Activated CD4-positive, alpha-beta T cell treated with anti-CD3 and anti-CD28 coated beads, Interleukin-2, amount 50 U/mL, for 4 hours (primary cell): ENCODE results near the gene LGI2.
A peak's percentile ranks its signal among the peaks of the same experiment; 100 is the strongest.

Source experiments
- DNase-seq, 2 experiments: peaks; one replicate each; pipeline ENCODE4 v3.0.0-alpha.2; 2020

Gene LGI2

GRCh38 chr4:24991015-24991414 is 39.7 kb downstream of the LGI2 start:
- DNase-seq = no peak

DNA sequence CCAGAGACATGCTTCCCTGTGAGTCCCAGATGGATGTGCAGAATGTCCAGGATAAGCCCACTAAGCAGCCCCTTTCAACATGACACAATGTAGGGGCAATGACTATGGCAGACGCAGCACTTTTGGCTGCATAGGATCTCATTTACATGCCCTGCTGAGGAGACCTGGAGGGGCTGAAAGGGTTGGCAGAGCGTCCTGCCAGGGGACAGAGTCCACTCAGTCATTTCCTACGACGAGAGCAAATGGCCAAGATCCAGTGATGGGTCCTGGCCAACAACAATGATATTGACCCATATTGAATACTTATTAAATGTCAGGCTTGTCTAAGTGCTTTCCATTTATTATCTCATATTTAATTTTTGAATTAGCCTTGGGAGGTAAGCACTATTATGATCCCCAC is 41.4 kb downstream of the LGI2 start:
- no peak for DNase-seq

- DNase-seq = no peak
These were observed 42.0 kb downstream of the LGI2 start for GRCh38 chr4:24988776-24989175.

GRCh38 chr4:24984602-24985532 is 45.9 kb downstream of the LGI2 start:
- no peak for DNase-seq

- no peak for DNase-seq
These were observed 50.0 kb downstream of the LGI2 start for GRCh38 chr4:24980740-24981139.

DNA sequence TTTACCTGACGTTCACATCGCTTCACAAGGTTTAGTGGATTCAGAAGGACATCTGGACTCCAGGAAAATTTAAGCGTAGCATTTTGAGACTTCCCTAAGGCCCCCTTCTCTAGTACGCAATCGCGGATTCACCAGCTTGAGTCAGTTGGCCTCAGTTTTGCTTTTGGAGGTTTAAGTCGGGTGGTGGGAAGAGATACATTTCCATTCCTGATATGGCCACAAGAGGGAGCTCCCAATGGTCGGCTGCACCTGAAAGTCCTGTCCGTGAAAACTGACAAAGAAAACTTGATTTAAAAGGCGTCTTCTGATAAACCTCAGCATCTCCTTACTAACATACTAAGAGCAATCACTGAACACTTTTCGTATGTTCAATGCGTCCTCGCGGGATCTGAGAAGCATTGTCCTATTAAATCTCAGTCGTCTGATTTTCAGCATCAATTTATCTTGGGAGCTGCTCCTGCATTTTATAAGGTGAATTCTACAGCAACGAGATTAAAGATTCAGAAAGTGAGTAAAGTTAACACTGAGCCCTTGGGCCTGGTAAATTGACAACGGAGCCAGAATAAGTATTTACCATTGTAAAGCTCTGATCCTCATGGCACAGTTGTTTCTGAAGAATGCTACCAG is 50.6 kb downstream of the LGI2 start:
- peak; percentile 22 to 32 for DNase-seq

GRCh38 chr4:24979554-24979953 is 51.2 kb downstream of the LGI2 start:
- DNase-seq = no peak

- no peak for DNase-seq
These were observed 52.3 kb downstream of the LGI2 start for GRCh38 chr4:24978291-24979075.

DNA sequence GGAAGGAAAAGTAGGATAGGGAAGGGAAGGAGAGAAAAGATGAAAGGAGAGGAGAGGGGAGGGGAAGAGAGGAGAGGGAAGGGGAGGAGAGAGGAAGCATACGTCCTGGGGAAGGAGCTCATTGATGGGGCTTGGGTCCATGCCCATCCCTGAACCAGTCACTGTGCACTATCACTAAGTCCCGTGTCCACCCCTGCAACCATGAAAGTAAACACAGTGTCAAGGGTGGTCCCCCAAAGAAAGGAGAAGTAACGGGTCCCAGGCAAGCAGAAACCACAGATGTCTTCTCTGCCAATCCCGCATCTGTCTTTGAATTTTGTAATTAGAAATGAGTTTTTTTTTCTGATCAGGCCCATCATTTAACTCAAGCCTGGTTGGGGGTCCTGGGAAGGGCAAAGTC is 55.2 kb downstream of the LGI2 start:
- no peak for DNase-seq

DNA sequence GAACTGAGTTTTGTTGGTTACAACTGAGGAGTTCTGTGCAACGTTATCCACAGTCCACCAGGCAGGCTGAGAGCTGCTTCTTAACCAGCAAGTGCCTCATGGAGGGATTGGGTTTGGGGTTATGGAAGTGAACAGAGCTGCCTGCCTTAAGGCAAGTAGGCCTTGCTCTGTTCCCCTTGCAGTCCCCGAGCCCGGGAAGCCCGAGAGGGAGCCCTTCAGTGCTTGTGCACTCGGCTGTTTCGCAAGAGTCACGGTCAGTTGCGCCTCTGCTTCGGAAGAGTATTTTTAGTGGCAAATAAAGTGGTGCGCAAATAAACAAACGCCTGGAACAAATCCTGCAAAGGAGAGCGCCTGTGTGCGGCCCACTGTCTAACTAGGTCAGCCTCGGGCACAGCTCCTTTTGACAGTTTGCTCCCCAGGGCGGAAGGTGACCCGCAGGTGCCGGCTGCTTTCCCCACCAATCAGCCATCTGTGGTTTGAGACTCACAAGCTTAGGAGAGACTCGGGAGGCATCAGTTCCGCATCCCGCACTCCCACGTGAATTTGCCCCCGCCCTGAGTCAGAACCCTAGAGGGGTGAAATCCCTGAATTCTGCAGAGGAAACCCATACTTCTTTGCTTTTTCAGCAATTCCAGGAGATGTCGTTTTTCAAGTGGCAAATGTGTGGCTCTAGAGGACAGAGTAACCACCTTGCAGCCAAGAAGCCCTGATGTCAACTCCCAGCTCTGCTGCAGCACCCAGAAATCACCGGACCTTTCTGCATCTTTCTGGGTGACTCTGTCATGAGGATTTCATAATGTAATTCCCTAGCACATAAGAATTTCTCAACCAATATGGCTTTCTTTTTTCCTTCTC is 56.8 kb downstream of the LGI2 start:
- no peak for DNase-seq

- DNase-seq = no peak
These were observed 57.4 kb downstream of the LGI2 start for GRCh38 chr4:24973404-24973746.

DNA sequence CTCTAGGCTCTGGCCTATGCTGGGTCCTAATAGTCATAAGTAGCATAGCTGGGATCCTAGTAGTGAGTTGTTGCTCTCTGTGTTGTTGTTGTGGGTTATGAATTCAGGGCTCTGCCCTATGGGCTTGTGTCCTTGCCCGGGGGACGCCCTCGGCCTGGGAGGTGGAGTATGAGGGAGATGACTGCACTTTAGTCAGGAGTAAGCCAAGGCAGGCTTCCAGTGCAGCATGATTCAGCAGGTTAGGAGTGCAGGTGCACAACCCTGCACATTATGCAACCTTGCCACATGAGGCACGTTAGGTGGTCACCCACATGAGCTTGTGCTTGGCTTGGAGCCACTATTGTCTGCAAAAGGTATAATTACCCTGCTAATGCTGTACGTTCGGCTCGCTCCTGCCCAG is 59.6 kb downstream of the LGI2 start:
- no peak for DNase-seq

- no peak for DNase-seq
These were observed 60.1 kb downstream of the LGI2 start for GRCh38 chr4:24970635-24971034.

DNA sequence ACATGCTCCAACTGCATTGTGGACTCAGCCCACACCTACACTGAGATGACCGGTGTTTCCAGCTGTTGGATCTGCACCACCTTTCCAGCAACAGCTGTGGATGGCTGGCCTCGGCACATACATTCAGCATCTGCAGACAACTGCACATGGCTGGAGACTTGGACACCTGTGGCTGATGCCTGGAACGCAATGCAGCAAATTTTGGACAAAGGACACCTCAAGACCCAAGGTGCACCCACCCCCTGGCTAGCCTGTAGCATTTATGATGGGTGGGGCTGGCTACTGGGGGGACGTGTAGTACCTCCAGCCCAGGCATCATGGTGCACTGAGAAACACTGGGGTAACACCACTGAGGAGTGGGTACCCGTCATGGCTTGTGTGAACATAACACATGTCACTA is 60.6 kb downstream of the LGI2 start:
- no peak for DNase-seq

GRCh38 chr4:24969486-24969885 is 61.3 kb downstream of the LGI2 start:
- no peak for DNase-seq

DNA sequence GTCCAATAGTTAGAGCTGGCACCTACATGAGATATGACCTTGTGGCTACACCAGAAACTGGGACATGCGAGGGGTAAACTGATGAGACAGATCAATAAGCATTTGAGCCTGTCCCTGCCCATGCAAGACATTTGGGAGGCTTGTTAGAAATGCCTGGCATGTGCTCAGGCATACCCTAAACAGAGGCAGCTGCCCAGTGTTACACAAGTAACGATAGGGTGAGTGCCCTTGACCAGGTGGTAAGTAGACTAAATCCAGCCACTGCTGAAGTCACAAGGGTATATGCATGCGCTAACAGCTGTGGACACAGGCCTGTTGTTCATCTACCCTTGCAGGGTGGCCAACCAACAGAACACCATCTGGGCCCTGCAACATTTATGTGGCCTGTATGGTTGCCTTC is 61.8 kb downstream of the LGI2 start:
- DNase-seq = no peak

GRCh38 chr4:24968278-24968677 is 62.5 kb downstream of the LGI2 start:
- no peak for DNase-seq

DNA sequence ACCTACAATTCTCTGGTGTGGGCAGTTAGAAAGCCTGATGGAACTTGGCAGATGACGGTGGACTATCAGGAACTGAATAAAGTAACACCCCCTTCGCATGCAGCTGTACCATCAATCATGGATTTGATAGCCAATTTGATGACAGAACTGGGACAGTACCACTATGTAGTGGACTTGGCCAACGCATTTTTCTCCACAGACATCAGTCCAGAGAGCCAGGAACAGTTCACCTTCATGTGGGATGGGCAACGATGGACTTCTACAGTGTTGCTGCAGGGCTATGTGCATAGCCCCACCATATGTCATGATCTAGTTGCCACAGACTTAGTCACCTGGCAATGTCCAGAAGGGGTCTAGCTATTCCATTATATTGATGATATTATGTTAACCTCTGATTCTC is 63.4 kb downstream of the LGI2 start:
- no peak for DNase-seq

GRCh38 chr4:24966076-24966475 is 64.7 kb downstream of the LGI2 start:
- DNase-seq = no peak

DNA sequence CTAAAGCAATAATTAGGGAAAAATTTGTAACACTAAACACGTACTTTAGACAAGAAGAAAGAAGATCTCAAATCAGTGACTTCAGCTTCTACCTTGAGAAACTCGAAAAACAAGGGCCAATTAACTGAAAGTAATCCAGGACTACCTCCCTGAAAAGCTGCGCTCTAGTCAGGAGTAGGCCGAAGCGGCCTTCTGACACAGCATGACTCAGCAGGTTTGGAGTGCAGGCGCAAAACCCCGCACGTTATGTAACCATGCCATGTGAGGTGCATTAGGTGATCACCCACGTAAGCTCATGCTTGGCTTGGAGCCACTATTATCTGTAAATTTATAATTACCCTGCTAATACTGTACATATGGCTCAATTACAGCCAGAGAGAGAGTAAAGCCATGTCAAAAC is 65.1 kb downstream of the LGI2 start:
- DNase-seq = no peak

GRCh38 chr4:24963277-24963676 is 67.5 kb downstream of the LGI2 start:
- no peak for DNase-seq

- DNase-seq = no peak
These were observed 72.9 kb downstream of the LGI2 start for GRCh38 chr4:24957886-24958285.

DNA sequence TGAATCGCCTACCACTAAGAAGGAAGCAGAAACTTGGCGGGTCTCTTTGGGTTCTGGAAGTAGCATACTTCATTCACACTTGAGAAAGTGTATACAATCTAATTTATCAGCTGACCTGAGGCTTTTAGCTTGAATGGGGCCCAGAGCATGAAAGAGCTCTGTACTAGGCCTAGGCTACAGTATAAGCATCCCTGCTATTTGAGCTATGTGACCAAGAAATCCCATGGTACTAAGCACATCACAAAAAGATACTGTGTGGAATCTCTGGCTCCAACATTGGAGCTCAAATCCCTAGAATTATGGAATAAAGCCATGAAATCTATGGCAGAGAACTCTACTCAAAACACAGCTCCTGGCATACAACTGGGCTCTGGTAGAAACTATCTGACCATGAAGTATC is 74.0 kb downstream of the LGI2 start:
- no peak for DNase-seq
